ENCODE results near the gene GGA1.

The GGA1 gene

DNA sequence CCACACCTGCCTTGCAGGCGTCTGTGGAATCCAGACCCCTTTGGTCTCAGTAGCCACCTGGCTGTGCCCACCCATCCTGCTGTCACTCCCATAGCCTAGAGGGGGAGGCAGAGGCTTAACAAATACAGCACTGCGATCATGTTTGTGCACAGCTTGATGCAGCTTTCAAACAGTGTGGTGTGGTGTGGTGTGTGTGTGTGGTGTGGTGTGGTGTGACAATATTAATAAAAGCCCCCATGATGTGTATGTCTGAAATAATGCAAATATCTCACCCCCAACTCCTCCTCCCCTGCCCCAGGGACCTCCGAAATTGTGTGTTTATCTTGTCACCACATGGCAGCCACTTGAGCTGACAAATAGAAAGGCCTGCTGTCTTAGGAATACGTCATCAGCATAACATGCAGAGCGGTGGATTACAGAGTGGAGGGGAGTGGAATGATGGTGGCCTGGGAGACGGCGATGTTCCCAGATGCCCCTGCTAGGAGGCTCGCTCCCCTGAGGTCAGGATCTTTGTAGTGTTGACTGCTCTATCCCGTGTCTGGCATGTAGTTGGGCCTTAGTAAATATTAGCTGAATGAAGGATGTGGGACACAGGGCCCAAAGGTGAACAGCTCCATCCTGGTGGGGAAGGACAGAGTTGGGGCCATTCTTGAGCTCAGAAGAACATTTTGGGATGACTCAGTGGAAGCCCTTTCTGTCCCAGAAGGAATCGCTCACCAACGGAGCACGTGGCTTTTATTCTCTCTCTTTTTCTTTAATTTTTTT is 52.7 kb downstream of the GGA1 start:
- Mint-ChIP-seq H3K4me3 (peak overlapping the region; percentile 51), H3K27me3 (no peaks in the 10 kb centered on the region), H3K9me3 (no peaks in the 10 kb centered on the region), H3K27ac (no peak overlapping the region), H3K4me1 (peaks cover 35% of the 10 kb centered on the region), H3K36me3 (no peaks in the 10 kb centered on the region)

DNA sequence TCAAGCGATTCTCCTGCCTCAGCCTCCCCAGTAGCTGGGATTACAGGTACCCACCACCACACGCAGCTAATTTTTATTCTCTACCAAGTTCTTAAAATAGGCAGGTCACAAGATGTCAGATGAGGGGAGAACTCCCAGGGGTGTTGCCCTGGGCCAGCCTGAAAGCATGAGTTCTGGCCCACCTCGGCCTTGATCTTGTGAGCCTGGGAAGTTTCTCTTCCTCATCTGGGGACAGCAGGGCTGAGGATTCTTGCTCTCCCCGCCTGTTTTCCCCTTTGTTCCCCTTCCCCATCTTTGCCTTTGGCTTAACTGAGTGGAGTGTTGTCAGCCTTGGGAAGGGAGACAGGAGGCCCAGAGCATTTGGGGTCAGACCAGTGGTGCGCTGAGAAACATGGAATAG is 53.4 kb downstream of the GGA1 start:
- H3K36me3 Mint-ChIP-seq: no peaks in the 10 kb centered on the region
- no peaks in the 10 kb centered on the region for H3K27me3 Mint-ChIP-seq
- H3K9me3 Mint-ChIP-seq: no peaks in the 10 kb centered on the region
- no peak overlapping the region for H3K27ac Mint-ChIP-seq
- H3K4me1 Mint-ChIP-seq: peaks cover 39% of the 10 kb centered on the region
- no peak overlapping the region for H3K4me3 Mint-ChIP-seq

DNA sequence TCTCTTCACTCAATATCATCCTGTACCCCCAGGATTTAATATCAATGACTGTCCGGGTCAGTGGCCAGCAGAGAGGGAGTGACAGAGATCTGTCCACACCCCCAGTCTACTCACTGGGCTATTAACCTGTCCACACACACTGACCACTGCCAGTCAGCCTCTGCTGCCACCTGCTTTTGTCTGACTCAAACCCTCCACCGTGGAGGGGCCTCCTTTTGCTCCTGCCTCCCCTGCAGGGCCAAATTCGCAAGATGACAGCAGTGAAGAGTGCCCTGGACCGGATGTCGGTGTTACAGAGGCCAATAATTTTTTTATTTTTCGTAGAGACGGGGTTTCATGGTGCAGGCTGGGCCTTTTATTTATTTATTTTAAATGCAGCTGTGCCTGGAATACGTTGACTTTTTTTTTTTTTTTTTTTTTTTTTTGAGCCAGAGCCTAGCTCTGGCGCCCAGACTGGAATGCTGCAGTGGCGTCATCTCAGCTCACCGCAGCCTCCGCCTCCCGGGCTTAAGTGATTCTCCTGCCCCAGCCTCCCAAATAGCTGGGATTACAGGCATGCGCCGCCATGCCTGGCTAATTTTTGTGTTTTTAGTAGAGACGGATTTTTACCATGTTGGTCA is 55.0 kb downstream of the GGA1 start:
- Mint-ChIP-seq H3K4me3 (no peak overlapping the region), H3K27ac (no peak overlapping the region), H3K4me1 (peaks cover 32% of the 10 kb centered on the region), H3K9me3 (no peaks in the 10 kb centered on the region), H3K27me3 (no peaks in the 10 kb centered on the region), H3K36me3 (no peaks in the 10 kb centered on the region)

DNA sequence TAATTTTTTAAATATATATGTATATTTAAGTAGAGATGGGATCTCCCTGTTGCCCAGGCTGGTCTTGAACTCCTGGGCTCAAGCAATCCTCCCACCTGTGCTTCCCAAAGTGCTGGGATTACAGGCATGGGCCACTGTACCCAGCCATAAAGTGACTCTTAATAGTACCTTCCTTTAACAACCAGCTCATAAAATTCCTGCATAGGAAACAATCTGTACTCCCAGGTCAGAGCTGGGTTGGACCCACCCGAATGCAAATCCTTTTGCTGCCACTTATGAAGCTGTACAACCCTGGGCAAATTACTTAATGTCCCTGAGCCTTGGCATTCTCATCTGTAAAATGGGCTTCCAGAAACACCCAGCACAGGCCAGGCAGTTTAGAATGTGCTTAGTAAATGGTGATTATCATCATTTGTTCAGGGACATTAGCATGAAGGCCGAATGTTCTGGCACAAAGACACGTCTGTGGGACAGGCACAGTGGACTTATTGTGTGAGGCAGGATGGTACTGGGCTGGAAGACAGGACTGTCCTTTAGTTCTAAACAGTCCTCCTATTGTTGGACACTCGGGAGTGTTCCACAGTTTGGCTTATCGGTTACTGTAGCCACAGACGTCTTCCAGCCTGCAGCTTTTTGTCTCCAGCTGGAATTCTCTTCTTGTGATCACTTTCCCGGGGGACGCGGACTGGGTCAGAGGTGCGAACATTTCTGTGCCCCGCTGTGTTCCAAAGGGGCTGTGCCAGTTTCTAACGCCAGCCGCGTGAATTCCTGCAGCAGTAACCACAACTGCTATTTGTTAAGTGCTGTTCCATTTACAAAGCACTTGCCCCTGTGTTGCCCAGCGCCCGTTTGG is 55.8 kb downstream of the GGA1 start:
- Mint-ChIP-seq H3K9me3 (no peaks in the 10 kb centered on the region), H3K27ac (no peak overlapping the region), H3K36me3 (no peaks in the 10 kb centered on the region), H3K4me3 (no peak overlapping the region), H3K4me1 (peaks cover 31% of the 10 kb centered on the region), H3K27me3 (no peaks in the 10 kb centered on the region)

DNA sequence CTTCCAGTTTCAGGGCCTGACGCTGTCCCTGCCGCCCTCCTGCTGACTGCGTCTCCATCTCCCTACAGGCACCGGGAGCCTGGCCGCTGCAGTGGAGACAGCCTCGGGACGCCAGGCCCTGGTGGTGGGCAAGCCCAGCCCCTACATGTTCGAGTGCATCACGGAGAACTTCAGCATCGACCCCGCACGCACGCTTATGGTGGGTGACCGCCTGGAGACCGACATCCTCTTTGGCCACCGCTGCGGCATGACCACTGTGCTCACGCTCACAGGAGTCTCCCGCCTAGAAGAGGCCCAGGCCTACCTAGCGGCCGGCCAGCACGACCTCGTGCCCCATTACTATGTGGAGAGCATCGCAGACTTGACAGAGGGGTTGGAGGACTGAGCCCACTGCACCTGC is 56.9 kb downstream of the GGA1 start:
- H3K36me3 Mint-ChIP-seq: no peaks in the 10 kb centered on the region
- H3K4me1 Mint-ChIP-seq: peaks cover 25% of the 10 kb centered on the region
- H3K9me3 Mint-ChIP-seq: no peaks in the 10 kb centered on the region
- no peaks in the 10 kb centered on the region for H3K27me3 Mint-ChIP-seq
- H3K4me3 Mint-ChIP-seq: no peak overlapping the region
- no peak overlapping the region for H3K27ac Mint-ChIP-seq

DNA sequence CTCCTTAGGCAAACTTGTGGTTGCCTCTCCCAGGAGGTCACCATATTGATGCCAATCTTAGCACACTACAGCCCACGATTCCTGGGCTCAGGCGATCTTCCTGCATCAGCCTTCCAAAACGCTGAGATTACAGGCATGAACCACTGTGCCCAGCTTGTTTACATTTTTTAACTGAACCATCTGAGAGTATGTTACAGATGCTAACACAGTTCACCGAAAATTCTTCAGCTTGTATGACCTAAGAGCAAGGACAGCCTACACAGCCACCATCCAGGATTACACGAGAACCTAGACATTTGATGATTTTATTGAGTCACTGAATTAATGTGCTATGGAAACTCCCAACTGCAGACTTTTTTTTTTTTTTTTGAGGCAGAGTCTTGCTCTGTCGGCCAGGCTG is 61.0 kb downstream of the GGA1 start:
- no peak overlapping the region for H3K27ac Mint-ChIP-seq

DNA sequence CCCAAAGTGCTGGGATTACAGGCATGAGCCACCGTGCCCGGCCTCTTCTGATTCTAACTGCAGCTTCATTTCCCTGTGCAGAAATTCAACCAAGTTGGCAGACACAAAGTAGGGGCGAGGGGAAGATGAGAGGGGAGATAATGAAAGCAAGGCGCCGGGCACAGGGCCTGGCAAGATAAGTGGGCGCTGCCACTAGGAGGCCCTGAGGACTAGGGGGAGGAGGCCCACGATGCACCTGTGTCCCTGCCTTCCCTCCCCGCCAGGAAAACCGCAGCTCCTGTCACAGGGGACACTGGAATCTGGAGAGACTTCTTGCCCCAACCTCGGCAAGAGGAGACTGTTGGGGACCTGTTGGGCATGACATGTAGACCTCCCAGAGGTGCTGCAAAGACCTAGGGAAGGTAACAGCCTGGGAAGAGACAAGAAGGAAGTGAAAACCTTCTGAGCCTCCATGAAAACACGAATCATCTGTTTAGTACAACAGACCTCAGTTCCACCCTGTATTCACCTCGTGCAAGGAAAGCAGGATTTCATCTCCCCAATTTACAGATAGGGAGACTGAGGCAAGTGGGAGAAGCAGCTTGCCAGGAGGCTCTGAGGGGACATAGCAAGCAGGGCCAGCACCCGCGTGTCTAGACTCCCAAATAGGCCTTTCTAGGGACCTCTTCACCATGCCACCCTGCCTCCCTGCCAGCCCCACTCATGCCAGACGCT is 63.7 kb downstream of the GGA1 start:
- H3K36me3 Mint-ChIP-seq: no peaks in the 10 kb centered on the region
- peak overlapping the region; percentile 35 for H3K27ac Mint-ChIP-seq
- no peaks in the 10 kb centered on the region for H3K27me3 Mint-ChIP-seq
- H3K9me3 Mint-ChIP-seq: no peaks in the 10 kb centered on the region
- peak overlapping the region; percentile 19 for H3K4me3 Mint-ChIP-seq
- H3K4me1 Mint-ChIP-seq: peaks cover 58% of the 10 kb centered on the region

More for the DNA sequence above, 61.0 kb downstream of the GGA1 start:
- no peaks in the 10 kb centered on the region for H3K36me3 Mint-ChIP-seq
- H3K27me3 Mint-ChIP-seq: no peaks in the 10 kb centered on the region
- no peak overlapping the region for H3K4me3 Mint-ChIP-seq
- no peaks in the 10 kb centered on the region for H3K9me3 Mint-ChIP-seq
- H3K4me1 Mint-ChIP-seq: peaks cover 40% of the 10 kb centered on the region

DNA sequence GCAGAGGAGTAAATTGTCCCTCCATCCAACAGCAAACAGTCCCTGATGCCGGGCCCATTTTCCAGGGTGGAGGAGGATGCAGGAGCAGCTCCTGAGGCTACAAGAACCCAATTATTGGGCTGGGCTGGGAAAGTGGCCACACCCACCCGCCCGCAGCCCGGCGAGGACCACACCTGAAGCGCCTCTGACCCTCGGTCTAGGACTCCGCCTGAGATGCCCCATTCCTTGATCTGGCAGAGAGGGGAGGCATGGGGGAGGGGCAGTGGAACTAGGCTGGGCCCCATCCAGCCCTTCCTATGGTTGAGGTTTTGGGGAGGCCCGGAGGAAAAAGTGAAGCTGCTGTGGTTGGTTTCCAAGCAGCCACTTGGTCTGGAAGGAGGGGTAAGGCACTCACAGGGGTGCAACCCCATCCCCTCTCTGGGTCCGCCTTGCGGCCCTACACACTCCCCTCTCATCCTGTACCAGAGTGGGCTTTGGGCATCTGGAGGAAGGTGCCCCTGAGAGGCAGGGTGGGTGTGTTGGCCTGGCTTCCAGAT is 64.4 kb downstream of the GGA1 start:
- H3K27me3 Mint-ChIP-seq: no peaks in the 10 kb centered on the region
- no peaks in the 10 kb centered on the region for H3K9me3 Mint-ChIP-seq
- H3K4me3 Mint-ChIP-seq: no peak overlapping the region
- no peak overlapping the region for H3K27ac Mint-ChIP-seq
- H3K4me1 Mint-ChIP-seq: peaks cover 61% of the 10 kb centered on the region
- H3K36me3 Mint-ChIP-seq: no peaks in the 10 kb centered on the region

DNA sequence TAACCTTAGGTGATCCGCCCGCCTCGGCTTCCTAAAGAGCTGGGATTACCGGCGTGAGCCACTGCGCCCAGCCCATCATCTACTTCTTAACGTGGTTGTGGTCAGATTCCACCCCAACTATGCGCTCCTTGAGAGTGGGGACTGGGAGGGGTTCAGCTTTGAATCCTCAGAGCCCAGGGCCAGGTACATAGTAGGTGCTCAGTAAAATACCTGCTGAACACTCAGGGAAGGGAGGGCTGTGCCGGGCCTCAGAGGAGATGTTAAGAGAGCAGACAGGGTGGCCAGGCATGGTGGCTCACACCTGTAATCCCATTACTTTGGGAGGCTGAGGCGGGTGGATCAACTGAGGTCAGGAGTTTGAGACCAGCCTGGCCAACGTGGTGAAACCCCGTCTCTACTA is 65.6 kb downstream of the GGA1 start:
- Mint-ChIP-seq H3K4me3 (peak overlapping the region; percentile 33), H3K36me3 (no peaks in the 10 kb centered on the region), H3K4me1 (peaks cover 63% of the 10 kb centered on the region), H3K27ac (peak overlapping the region; percentile 82), H3K9me3 (no peaks in the 10 kb centered on the region), H3K27me3 (no peaks in the 10 kb centered on the region)

DNA sequence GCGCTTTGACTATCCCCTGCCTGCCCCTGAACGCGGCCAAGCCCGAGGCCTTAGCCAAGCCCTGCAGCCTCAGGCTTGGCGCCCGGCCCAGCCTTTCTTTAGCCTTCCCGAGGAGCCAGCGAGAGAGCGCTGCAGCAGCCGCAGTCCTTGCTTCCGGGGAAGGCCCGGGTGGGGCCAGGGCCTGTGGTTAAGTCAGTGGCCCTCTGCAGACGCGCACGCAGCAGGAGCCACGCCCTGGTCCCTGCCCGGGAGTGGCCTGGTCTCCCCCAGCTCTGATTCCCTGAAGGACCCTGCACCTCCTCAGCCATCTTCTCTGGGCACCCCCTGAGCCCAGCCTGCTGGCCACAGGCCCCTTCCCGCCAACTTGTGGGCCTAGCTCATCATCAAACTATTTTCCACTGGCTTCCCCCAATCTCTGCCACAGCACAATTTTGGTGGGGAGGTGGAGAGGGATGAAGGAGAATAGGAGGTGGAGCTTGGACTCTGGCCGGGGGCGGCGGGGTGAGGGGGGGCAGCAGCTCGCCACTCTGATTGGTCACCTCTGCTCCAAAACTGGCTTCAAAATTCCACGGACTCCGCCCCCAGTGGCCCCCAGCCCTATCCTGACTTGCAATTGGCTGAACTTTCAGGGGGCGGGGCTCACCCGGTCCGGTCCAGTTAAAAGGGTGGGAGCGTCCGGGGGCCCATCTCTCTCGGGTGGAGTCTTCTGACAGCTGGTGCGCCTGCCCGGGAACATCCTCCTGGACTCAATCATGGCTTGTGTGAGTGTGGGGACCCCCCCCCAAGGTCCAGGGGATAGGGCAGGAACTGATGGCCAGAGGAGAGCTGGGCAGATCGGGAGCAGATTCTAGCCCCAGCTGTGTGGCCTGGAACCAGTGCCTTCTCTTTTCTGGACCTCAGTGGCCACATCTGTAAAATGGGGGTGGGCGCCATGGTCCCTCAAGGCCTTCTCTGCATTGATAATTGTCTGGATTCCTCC is 66.6 kb downstream of the GGA1 start, which contains the start of gene LGALS1:
TSS of gene LGALS1 (plus strand) at position 686 of the 979 bp plus-strand sequence. CDS start at position 753, 67 bp downstream.
- Mint-ChIP-seq H3K27me3 (no peaks in the 10 kb centered on the region), H3K4me1 (peaks cover 61% of the 10 kb centered on the region), H3K36me3 (no peaks in the 10 kb centered on the region), H3K9me3 (no peaks in the 10 kb centered on the region), H3K4me3 (peak within 1 kb of the TSS; percentile 91), H3K27ac (peak within 1 kb of the TSS; percentile 96)

DNA sequence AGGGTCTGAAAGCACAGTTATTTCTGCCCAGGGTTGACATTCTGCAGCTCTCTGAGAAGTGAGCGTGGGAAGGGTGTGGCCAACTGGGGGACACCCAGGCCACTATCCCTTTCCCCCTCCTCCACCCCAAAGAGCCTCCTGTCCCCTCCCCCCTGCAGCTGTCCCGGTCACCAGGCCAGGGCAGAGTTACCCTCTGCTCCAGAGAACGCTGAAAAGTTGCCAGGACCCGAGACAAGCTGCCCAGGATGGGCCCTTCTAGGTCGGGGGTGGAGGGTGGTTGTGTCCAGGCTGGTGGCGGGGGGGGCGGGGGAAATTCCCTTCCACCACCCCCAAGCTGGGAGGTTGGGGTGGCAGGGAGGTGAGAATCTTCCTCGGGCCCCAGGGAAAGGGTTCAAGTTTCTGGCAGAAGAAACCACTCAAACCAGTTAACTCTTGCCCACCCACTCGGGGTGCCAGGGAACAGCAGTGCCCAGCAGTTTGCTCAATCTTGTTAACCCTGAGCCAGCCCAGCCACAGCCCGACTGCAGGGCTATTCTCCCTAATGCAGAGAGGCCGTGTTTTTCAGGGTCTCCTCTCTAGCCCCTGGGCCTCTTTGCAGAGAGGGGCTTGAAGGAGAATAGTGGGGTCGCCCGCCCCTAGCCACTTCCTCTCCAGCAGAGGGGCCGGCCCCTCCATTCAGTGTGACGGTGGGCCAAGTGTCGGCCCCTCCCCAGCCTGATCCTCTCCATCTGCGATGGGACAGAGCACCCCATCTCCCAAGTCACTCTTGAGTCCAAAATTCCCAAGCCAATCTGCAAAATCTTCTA is 67.5 kb downstream of the GGA1 start:
- peaks cover 59% of the 10 kb centered on the region for H3K4me1 Mint-ChIP-seq
- H3K27ac Mint-ChIP-seq: peak overlapping the region; percentile 96
- no peaks in the 10 kb centered on the region for H3K27me3 Mint-ChIP-seq
- no peaks in the 10 kb centered on the region for H3K36me3 Mint-ChIP-seq
- no peaks in the 10 kb centered on the region for H3K9me3 Mint-ChIP-seq
- H3K4me3 Mint-ChIP-seq: peak overlapping the region; percentile 91

DNA sequence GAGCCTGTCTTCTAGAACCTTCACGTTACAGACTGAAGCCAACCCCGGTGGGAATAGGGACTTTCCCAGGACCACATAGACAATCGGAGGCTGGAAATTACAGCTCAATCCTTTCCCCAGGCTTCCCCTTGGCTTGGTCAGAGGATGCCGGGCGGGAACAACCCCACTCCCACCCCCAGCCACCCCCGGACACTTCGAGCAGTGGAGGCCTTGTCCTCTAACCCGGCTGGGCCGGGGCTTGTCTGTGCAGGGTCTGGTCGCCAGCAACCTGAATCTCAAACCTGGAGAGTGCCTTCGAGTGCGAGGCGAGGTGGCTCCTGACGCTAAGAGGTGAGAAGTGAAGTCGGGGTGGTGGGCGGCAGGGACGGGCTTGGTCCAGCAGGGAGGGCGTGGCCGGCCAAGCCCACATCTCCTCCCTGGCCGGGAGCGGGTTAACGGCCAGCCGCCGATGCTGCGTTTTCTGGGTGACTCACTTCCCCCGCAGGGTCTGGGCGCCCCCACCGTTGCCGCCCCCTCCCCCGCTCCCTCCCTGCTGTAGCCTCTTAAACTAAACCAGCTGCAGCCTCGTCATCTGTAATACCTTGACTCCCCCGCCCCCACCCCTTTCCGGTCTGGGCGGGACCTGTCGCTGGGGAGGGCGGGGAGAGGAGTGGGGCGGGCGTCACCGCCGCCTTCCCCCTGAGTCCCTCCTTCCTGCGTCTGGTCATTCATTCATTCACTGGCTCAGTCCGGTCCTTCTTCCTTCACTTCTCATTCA is 68.3 kb downstream of the GGA1 start:
- no peaks in the 10 kb centered on the region for H3K36me3 Mint-ChIP-seq
- peaks cover 58% of the 10 kb centered on the region for H3K4me1 Mint-ChIP-seq
- no peaks in the 10 kb centered on the region for H3K27me3 Mint-ChIP-seq
- H3K9me3 Mint-ChIP-seq: no peaks in the 10 kb centered on the region
- H3K4me3 Mint-ChIP-seq: peak overlapping the region; percentile 91
- peak overlapping the region; percentile 96 for H3K27ac Mint-ChIP-seq

DNA sequence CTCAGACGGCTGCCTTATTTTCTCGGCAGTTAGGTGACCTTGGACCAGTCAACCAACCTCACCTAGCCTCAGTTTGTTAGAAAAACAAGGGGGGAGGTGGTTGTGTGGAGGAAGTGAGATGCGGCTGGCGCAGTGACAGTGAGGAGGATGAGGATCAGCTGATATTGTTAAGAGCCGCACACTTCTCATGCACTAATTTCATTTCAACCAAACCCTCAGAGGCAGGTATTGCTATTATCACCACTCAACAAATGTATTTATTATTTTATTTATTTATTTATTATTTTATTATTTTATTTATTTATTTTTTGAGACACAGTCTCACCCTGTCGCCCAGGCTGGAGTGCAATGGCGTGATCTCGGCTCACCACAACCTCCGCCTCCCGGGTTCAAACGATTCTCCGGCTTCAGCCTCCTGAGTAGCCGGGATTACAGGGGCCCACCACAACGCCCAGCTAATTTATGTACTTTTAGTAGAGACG is 68.9 kb downstream of the GGA1 start:
- H3K4me3 Mint-ChIP-seq: peak overlapping the region; percentile 91
- no peaks in the 10 kb centered on the region for H3K27me3 Mint-ChIP-seq
- H3K36me3 Mint-ChIP-seq: no peaks in the 10 kb centered on the region
- H3K4me1 Mint-ChIP-seq: peaks cover 52% of the 10 kb centered on the region
- H3K9me3 Mint-ChIP-seq: no peaks in the 10 kb centered on the region
- peak overlapping the region; percentile 96 for H3K27ac Mint-ChIP-seq

Data from activated naive CD4-positive, alpha-beta T cell treated with anti-CD3 and anti-CD28 coated beads, Interleukin-2, amount 50 U/mL, for 24 hours (primary cell).